ENCODE data around the gene IFT52. TPM values are rescaled to one million over a fixed set of nuclear protein-coding genes. Genes with fewer than 3 reads are reported as not detected.
"Not testable (repeated sequence)": the region's sequence is repeated elsewhere in the genome, so short reads cannot be mapped to it uniquely, and the experiment has no call there.

IFT52 gene
- total RNA-seq, 1 experiment from 2014 or later = 23.0 TPM

GRCh38 chr20:43636429-43636828, 45.7 kb downstream of the IFT52 start:
- H3F3A ChIP-seq (ENCODE audit: low read length, unreplicated experiment) = no peaks in the 10 kb centered on the region
- no peaks in the 10 kb centered on the region for H3K4me1 ChIP-seq (ENCODE audit: insufficient read depth, low read length)
- peaks cover 8% of the 10 kb centered on the region for H3K36me3 ChIP-seq (ENCODE audit: low read depth, low read length)
- H3K9me2 ChIP-seq (replicated peaks; ENCODE audit: low read length) = no peaks in the 10 kb centered on the region
- no peak overlapping the region for H3K27ac ChIP-seq (ENCODE audit: low read length)
- H3K27me3 ChIP-seq (ENCODE audit: low read length) = no peaks in the 10 kb centered on the region
- no peaks in the 10 kb centered on the region for H4K20me1 ChIP-seq (ENCODE audit: low read length)
- no peak overlapping the region for H2AFZ ChIP-seq (ENCODE audit: low read length)
- CTCF ChIA-PET = no interaction called here
- no peak overlapping the region for H3K9ac ChIP-seq (ENCODE audit: low read length)
- H3K79me2 ChIP-seq (ENCODE audit: low read length) = no peaks in the 10 kb centered on the region
- no peak for DNase-seq
- intact Hi-C loops (cut with micrococcal nuclease) = no loop called here
- no TSS peak for BruUV-seq (replicated peaks)
- TF ChIP-seq EZH2phosphoT487 (IDR thresholded peaks at IDR 0.05; ENCODE audit: borderline replicate concordance, low read length) (no peak), CTCF (conservative IDR thresholded peaks at IDR 0.05; ENCODE audit: low read depth, low read length) (no peak), EZH2 (IDR thresholded peaks at IDR 0.05; ENCODE audit: low read length, unreplicated experiment) (no peak)
- H3K4me2 ChIP-seq (ENCODE audit: low read length) = no peak overlapping the region
- H3K4me3 ChIP-seq (ENCODE audit: low read length) = no peak overlapping the region
- H3K9me3 ChIP-seq (ENCODE audit: low read length) = no peaks in the 10 kb centered on the region
- no peak for ATAC-seq
- POLR2A ChIA-PET (ENCODE audit: unreplicated experiment) = no interaction called here

- Histone ChIP-seq H3K9ac (ENCODE audit: low read length) (no peak overlapping the region), H4K20me1 (ENCODE audit: low read length) (no peaks in the 10 kb centered on the region), H3K79me2 (ENCODE audit: low read length) (no peaks in the 10 kb centered on the region), H3K4me2 (ENCODE audit: low read length) (no peak overlapping the region), H2AFZ (ENCODE audit: low read length) (no peak overlapping the region), H3K4me1 (ENCODE audit: insufficient read depth, low read length) (no peaks in the 10 kb centered on the region), H3K9me2 (replicated peaks; ENCODE audit: low read length) (no peaks in the 10 kb centered on the region), H3K27ac (ENCODE audit: low read length) (no peak overlapping the region), H3K4me3 (ENCODE audit: low read length) (no peak overlapping the region), H3K9me3 (ENCODE audit: low read length) (no peaks in the 10 kb centered on the region), H3K36me3 (ENCODE audit: low read depth, low read length) (peaks cover 9% of the 10 kb centered on the region), H3F3A (ENCODE audit: low read length, unreplicated experiment) (no peaks in the 10 kb centered on the region), H3K27me3 (ENCODE audit: low read length) (no peaks in the 10 kb centered on the region)
- no TSS peak for BruUV-seq (replicated peaks)
- ATAC-seq = peak; percentile 88
- TF ChIP-seq EZH2phosphoT487 (IDR thresholded peaks at IDR 0.05; ENCODE audit: borderline replicate concordance, low read length) = no peak
- ChIA-PET POLR2A (ENCODE audit: unreplicated experiment) (interaction anchor here (0.5 kb wide), 1 partner anchor 30 kb away, joined by 6 read pairs; no protein-coding TSS in a partner anchor), CTCF (interaction anchor here (0.7 kb wide), 1 partner anchor 56 kb away, joined by 4 read pairs; no protein-coding TSS in a partner anchor)
- DNase-seq = no peak
- intact Hi-C loops (cut with micrococcal nuclease) = no loop called here
Measured at GRCh38 chr20:43642548-43642947, 51.8 kb downstream of the IFT52 start.

GRCh38 chr20:43650997-43651525, 60.3 kb downstream of the IFT52 start:
- no peak for TF ChIP-seq CTCF (conservative IDR thresholded peaks at IDR 0.05; ENCODE audit: low read depth, low read length)
- TF ChIP-seq EZH2phosphoT487 (IDR thresholded peaks at IDR 0.05; ENCODE audit: borderline replicate concordance, low read length) = no peak
- no peak for TF ChIP-seq EZH2 (IDR thresholded peaks at IDR 0.05; ENCODE audit: low read length, unreplicated experiment)
- intact Hi-C loops (cut with micrococcal nuclease) = no loop called here
- Histone ChIP-seq H3K79me2 (ENCODE audit: low read length) (no peaks in the 10 kb centered on the region), H3K4me3 (ENCODE audit: low read length) (no peak overlapping the region), H3K36me3 (ENCODE audit: low read depth, low read length) (no peaks in the 10 kb centered on the region; the same call in 1 of the 2 replicates), H4K20me1 (ENCODE audit: low read length) (no peaks in the 10 kb centered on the region), H3K9ac (ENCODE audit: low read length) (no peak overlapping the region), H3K4me1 (ENCODE audit: insufficient read depth, low read length) (no peaks in the 10 kb centered on the region), H3K9me3 (ENCODE audit: low read length) (no peaks in the 10 kb centered on the region), H3K27ac (ENCODE audit: low read length) (no peak overlapping the region), H3K27me3 (ENCODE audit: low read length) (no peaks in the 10 kb centered on the region), H2AFZ (ENCODE audit: low read length) (no peak overlapping the region), H3K4me2 (ENCODE audit: low read length) (no peak overlapping the region), H3K9me2 (replicated peaks; ENCODE audit: low read length) (no peaks in the 10 kb centered on the region), H3F3A (ENCODE audit: low read length, unreplicated experiment) (no peaks in the 10 kb centered on the region)
- no TSS peak for BruUV-seq (replicated peaks)
- ChIA-PET CTCF (interaction anchor here (1.0 kb wide), 1 partner anchor 113 kb away, joined by 5 read pairs; no protein-coding TSS in a partner anchor), POLR2A (ENCODE audit: unreplicated experiment) (no interaction called here)
- ATAC-seq (no peak), DNase-seq (no peak)

GRCh38 chr20:43651650-43652184, 61.0 kb downstream of the IFT52 start:
- H3K9me2 ChIP-seq (replicated peaks; ENCODE audit: low read length); intact Hi-C loops (cut with micrococcal nuclease); H3K79me2 ChIP-seq (ENCODE audit: low read length); H3K4me1 ChIP-seq (ENCODE audit: insufficient read depth, low read length); H3K4me2 ChIP-seq (ENCODE audit: low read length); H3K9me3 ChIP-seq (ENCODE audit: low read length); H3K36me3 ChIP-seq (ENCODE audit: low read depth, low read length); H2AFZ ChIP-seq (ENCODE audit: low read length); DNase-seq; ATAC-seq; H3K4me3 ChIP-seq (ENCODE audit: low read length); H3K9ac ChIP-seq (ENCODE audit: low read length); POLR2A ChIA-PET (ENCODE audit: unreplicated experiment); BruUV-seq (replicated peaks); CTCF ChIA-PET; H4K20me1 ChIP-seq (ENCODE audit: low read length); H3F3A ChIP-seq (ENCODE audit: low read length, unreplicated experiment); H3K27me3 ChIP-seq (ENCODE audit: low read length); H3K27ac ChIP-seq (ENCODE audit: low read length): not testable (repeated sequence)

Measured in PC-3 (cell line).